Endothelial cell of umbilical vein (primary cell): ENCODE data around the gene TCERG1L. TPM values are rescaled to one million over a fixed set of nuclear protein-coding genes. Genes with fewer than 3 reads are reported as not detected.

ENCODE experiments used
- BruUV-seq: library from RNA; stranded (reverse); fragments of 400-500 nt; replicated peaks from 2 replicates; lab custom pipeline; 2021; lab: Mats Ljungman, UMichigan
- CTCF ChIA-PET: fragments of 300-600, 350-600 bp; sonication (Branson Sonifier 250); formaldehyde crosslinking; loops from one replicate; lab custom pipeline; 2021; ENCODE audit warnings: antibody characterized with exemption, inconsistent platforms; lab: Charles Lee
- POLR2A ChIA-PET: fragments of 300-600, 350-600 bp; sonication (Branson Sonifier 250); formaldehyde crosslinking; loops from one replicate; lab custom pipeline; 2021; ENCODE audit warnings: antibody characterized with exemption, inconsistent platforms; lab: Charles Lee
- DNase-seq: peaks from one replicate; pipeline ENCODE4 v3.0.0-alpha.2; 2011; ENCODE audit warnings: low read depth, low spot score
- FAIRE-seq: peaks from 2 replicates; lab custom pipeline; 2011; peaks lifted over from hg19 to GRCh38; lab: Jason Lieb, UNC
- H2AFZ ChIP-seq: 2 replicates; pipeline ENCODE4 v1.6.0; 2012; ENCODE audit warnings: low read depth, low read length, control low read depth, inconsistent platforms
- H3K27ac ChIP-seq: 2 replicates; pipeline ENCODE4 v1.5.1; 2011; ENCODE audit warnings: low read depth, mild to moderate bottlenecking, control low read depth, low read length, moderate library complexity; ENCODE audit not compliant: insufficient read depth
- H3K27me3 ChIP-seq, 2 experiments: 2 replicates each; pipeline versions ENCODE4 v1.6.0 to v1.6.1; 2011; ENCODE audit warnings: low read length in 2 of 2, mixed read lengths in 1 of 2; ENCODE audit not compliant: control insufficient read depth in 2 of 2, insufficient read depth in 2 of 2
- H3K36me3 ChIP-seq, 2 experiments: 2 replicates in 1 of 2; 3 replicates in 1 of 2; pipeline ENCODE4 v1.5.1; 2011; ENCODE audit warnings: low read length in 2 of 2, mild to moderate bottlenecking in 1 of 2, moderate library complexity in 1 of 2; ENCODE audit not compliant: control insufficient read depth in 2 of 2, insufficient read depth in 2 of 2; ENCODE audit errors: extremely low read depth in 1 of 2
- H3K4me1 ChIP-seq: 3 replicates; pipeline ENCODE4 v1.5.1; 2011; ENCODE audit warnings: mild to moderate bottlenecking, low read length; ENCODE audit not compliant: control insufficient read depth, insufficient read depth; ENCODE audit errors: extremely low read depth
- H3K4me2 ChIP-seq: 2 replicates; pipeline ENCODE4 v1.6.1; 2011; ENCODE audit warnings: low read length, control low read depth, mixed read lengths; ENCODE audit not compliant: insufficient read depth
- H3K4me3 ChIP-seq, 3 experiments: fragments of 200-600 bp in 1 of 3; sonication (generic), shearing (Covaris generic) in 1 of 3; replicated peaks in 1 of 3; 2 replicates each; pipeline ENCODE4 v1.5.1; 2011 to 2016; ENCODE audit warnings: control low read depth in 3 of 3, low read length in 3 of 3, mild to moderate bottlenecking in 2 of 3, inconsistent platforms in 1 of 3, low read depth in 1 of 3, moderate library complexity in 1 of 3; ENCODE audit not compliant: insufficient read depth in 1 of 3
- H3K79me2 ChIP-seq: 2 replicates; pipeline ENCODE4 v1.6.0; 2012; ENCODE audit warnings: low read length, inconsistent platforms; ENCODE audit not compliant: control insufficient read depth, insufficient read depth
- H3K9ac ChIP-seq: replicated peaks from 2 replicates; pipeline ENCODE3; 2011; ENCODE audit warnings: low read length, control low read depth; ENCODE audit not compliant: insufficient read depth; ENCODE audit errors: extremely low read depth
- H3K9me1 ChIP-seq: replicated peaks from 3 replicates; pipeline ENCODE4 v1.6.0; 2011; ENCODE audit warnings: mild to moderate bottlenecking, low read length; ENCODE audit not compliant: control insufficient read depth, insufficient read depth; ENCODE audit errors: extremely low read depth
- H3K9me3 ChIP-seq: replicated peaks from 2 replicates; pipeline ENCODE4 v1.5.1; 2012; ENCODE audit warnings: low read length, inconsistent platforms; ENCODE audit not compliant: control insufficient read depth, insufficient read depth
- H4K20me1 ChIP-seq: replicated peaks from 2 replicates; pipeline ENCODE3; 2011; ENCODE audit warnings: mild to moderate bottlenecking, low read length; ENCODE audit not compliant: control insufficient read depth, insufficient read depth; ENCODE audit errors: extremely low read depth
- EZH2 ChIP-seq: IDR thresholded peaks from 2 replicates; pipeline ENCODE4 v1.6.1; 2012; ENCODE audit warnings: borderline replicate concordance, low read depth, mild to moderate bottlenecking, moderate library complexity, low read length, inconsistent platforms; ENCODE audit not compliant: severe bottlenecking
- FOS ChIP-seq: IDR thresholded peaks from 2 replicates; pipeline ENCODE4 v1.6.1; 2011; ENCODE audit warnings: mild to moderate bottlenecking, low read length, moderate library complexity, borderline replicate concordance; ENCODE audit not compliant: insufficient read depth
- GATA2 ChIP-seq: IDR thresholded peaks from 2 replicates; pipeline ENCODE4 v1.7.0; 2011; ENCODE audit warnings: low read depth, mild to moderate bottlenecking, moderate library complexity, mixed read lengths, low read length; ENCODE audit not compliant: insufficient read length, insufficient read depth
- JUN ChIP-seq: IDR thresholded peaks from 2 replicates; pipeline ENCODE4 v1.6.1; 2011; ENCODE audit warnings: borderline replicate concordance, low read depth; ENCODE audit not compliant: insufficient read length, insufficient read depth
- MAX ChIP-seq: IDR thresholded peaks from 2 replicates; pipeline ENCODE4 v1.6.1; 2011; ENCODE audit not compliant: insufficient read depth, insufficient read length
- MYC ChIP-seq: IDR thresholded peaks from one replicate; pipeline ENCODE4 v1.6.1; 2011; ENCODE audit warnings: mild to moderate bottlenecking, low read depth, low read length
- POLR2A ChIP-seq: IDR thresholded peaks from 2 replicates; pipeline ENCODE4 v1.6.1; 2012; ENCODE audit warnings: low read depth, mild to moderate bottlenecking, control low read depth, low read length
- POLR2AphosphoS5 ChIP-seq: IDR thresholded peaks from 2 replicates; pipeline ENCODE4 v1.6.1; 2012; ENCODE audit warnings: low read depth, mild to moderate bottlenecking, control low read depth, low read length, moderate library complexity; ENCODE audit not compliant: insufficient read depth
- dilution Hi-C: fragments of 300-500 bp; cut with MboI; formaldehyde crosslinking; loops from one replicate; pipeline ENCODE4 v1.15.0; 2019; ENCODE audit warnings: low sequenced_read_pairs; ENCODE audit not compliant: extremely low pct_ligation_motif_present
- intact Hi-C: fragments of 100-400 bp; cut with micrococcal nuclease; formaldehyde crosslinking; loops from one replicate; pipeline ENCODE4 v1.10.0; 2022
- polyA plus RNA-seq, 4 experiments: library from polyadenylated mRNA; depleted of rRNA in 3 of 4; stranded (reverse) in 3 of 4; unstranded in 1 of 4; fragments of >200 nt; gene quantifications; 2 replicates each; pipeline versions ENCODE4 v1.2.1 to v1.2.3, GENCODE V29; 2011 to 2012; ENCODE audit warnings: missing spikeins in 1 of 4
- total RNA-seq: library from RNA; stranded (reverse); gene quantifications from 2 replicates; pipeline ENCODE4 v1.2.3, GENCODE V29; 2021
- TF ChIP-seq, protein P1 (sequence below), 2 donors: IDR thresholded peaks; 1 replicate in 1 of 2; 2 replicates in 1 of 2; pipeline ENCODE4 v1.5.1; 2011; ENCODE audit warnings: low read length in 2 of 2, mild to moderate bottlenecking in 2 of 2, moderate library complexity in 2 of 2, control low read depth in 1 of 2, inconsistent platforms in 1 of 2, low read depth in 1 of 2; ENCODE audit not compliant: insufficient read depth in 1 of 2; ENCODE audit errors: extremely low read depth in 1 of 2

The TCERG1L gene
- total and polyA plus RNA-seq, 2 donors (not counting 3 experiments of a cell fraction or from before 2014, with no cell fraction given): not detected

DNA sequence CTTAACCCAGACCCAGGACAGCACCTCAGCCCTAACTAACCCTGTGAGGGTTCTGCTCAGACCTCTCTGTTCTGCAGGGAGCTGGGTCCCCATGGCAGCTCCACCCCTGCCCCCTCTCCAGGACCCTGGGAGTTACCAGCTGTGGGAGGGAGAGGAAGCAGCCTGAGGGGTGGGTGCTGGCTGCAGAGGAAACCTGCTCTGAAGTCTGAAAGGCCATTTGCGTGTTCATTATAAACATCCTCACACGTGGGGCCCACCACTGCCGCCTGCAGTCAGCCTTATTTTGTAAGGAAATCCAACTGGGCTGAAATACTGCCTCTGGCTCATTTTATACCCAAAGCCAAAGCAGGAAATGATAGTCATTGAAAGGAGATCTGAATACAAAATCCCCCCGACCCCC lies 195.7 kb downstream of the TCERG1L start:
- H3K27me3 ChIP-seq: no peaks in the 10 kb centered on the region
- ChIA-PET POLR2A (no interaction called here), CTCF (no interaction called here)
- FAIRE-seq: no peak
- DNase-seq: no peak
- peaks cover 7% of the 10 kb centered on the region for H3K9me3 ChIP-seq
- BruUV-seq: no TSS peak
- no peak overlapping the region for H3K4me2 ChIP-seq
- dilution Hi-C loops (no loop called here), intact Hi-C loops (no loop called here)
- H3K4me3 ChIP-seq: no peak overlapping the region
- H3K9me1 ChIP-seq: no peaks in the 10 kb centered on the region
- no peaks in the 10 kb centered on the region for H3K79me2 ChIP-seq
- no peak overlapping the region for H3K27ac ChIP-seq
- TF ChIP-seq MAX: no peak
- TF ChIP-seq, protein P1, sequence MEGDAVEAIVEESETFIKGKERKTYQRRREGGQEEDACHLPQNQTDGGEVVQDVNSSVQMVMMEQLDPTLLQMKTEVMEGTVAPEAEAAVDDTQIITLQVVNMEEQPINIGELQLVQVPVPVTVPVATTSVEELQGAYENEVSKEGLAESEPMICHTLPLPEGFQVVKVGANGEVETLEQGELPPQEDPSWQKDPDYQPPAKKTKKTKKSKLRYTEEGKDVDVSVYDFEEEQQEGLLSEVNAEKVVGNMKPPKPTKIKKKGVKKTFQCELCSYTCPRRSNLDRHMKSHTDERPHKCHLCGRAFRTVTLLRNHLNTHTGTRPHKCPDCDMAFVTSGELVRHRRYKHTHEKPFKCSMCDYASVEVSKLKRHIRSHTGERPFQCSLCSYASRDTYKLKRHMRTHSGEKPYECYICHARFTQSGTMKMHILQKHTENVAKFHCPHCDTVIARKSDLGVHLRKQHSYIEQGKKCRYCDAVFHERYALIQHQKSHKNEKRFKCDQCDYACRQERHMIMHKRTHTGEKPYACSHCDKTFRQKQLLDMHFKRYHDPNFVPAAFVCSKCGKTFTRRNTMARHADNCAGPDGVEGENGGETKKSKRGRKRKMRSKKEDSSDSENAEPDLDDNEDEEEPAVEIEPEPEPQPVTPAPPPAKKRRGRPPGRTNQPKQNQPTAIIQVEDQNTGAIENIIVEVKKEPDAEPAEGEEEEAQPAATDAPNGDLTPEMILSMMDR (IDR thresholded peaks at IDR 0.05; ENCODE audit: extremely low read depth in 1 of 2, insufficient read depth in 1 of 2, low read depth in 1 of 2, low read length in 2 of 2): no peak
- no peak for TF ChIP-seq FOS
- TF ChIP-seq JUN: no peak
- no peak for TF ChIP-seq POLR2AphosphoS5
- no peak for TF ChIP-seq GATA2
- TF ChIP-seq MYC: no peak
- no peak for TF ChIP-seq POLR2A
- no peak for TF ChIP-seq EZH2
- H4K20me1 ChIP-seq: no peaks in the 10 kb centered on the region
- no peak overlapping the region for H3K9ac ChIP-seq
- H2AFZ ChIP-seq: no peak overlapping the region
- H3K36me3 ChIP-seq: no peaks in the 10 kb centered on the region
- no peaks in the 10 kb centered on the region for H3K4me1 ChIP-seq
